GM12878 (cell line): ENCODE results near the gene FAM20B. TPM values are rescaled to one million over a fixed set of nuclear protein-coding genes. Genes with fewer than 3 reads are reported as not detected.

Source experiments
- ATAC-seq: fragments of 200-7000 bp; cut with Tn5 transposase; 3 replicates; pipeline ENCODE4 v1.9.1; 2020; ENCODE audit warnings: mild to moderate bottlenecking, moderate library complexity
- BruUV-seq: library from RNA; stranded (reverse); fragments of 400-500 nt; replicated peaks from 2 replicates; lab custom pipeline; 2021; lab: Mats Ljungman, UMichigan
- CTCF ChIA-PET: fragments of 300-600 bp; sonication (Branson Sonifier 250); formaldehyde crosslinking; extraction: SDS; loops from one replicate; lab custom pipeline; 2021; ENCODE audit warnings: inconsistent platforms; lab: Yijun Ruan, JAX
- POLR2A ChIA-PET: fragments of 350-600 bp; formaldehyde crosslinking; extraction: SDS; loops from one replicate; lab custom pipeline; 2021; ENCODE audit warnings: inconsistent platforms; lab: Charles Lee
- RAD21 ChIA-PET: fragments of 300-600 bp; sonication (Branson Sonifier 250); formaldehyde crosslinking; loops from one replicate; lab custom pipeline; 2023; ENCODE audit warnings: antibody characterized with exemption; ENCODE audit not compliant: unreplicated experiment; lab: Charles Lee
- SMC1A ChIA-PET: fragments of 300-600 bp; sonication (Branson Sonifier 250); formaldehyde crosslinking; loops from one replicate; lab custom pipeline; 2023; ENCODE audit not compliant: unreplicated experiment, uncharacterized antibody; lab: Charles Lee
- DNase-seq: peaks from one replicate; pipeline ENCODE4 v3.0.0-alpha.2; 2011; ENCODE audit warnings: low read depth, low spot score
- FAIRE-seq: peaks from 3 replicates; lab custom pipeline; 2011; peaks lifted over from hg19 to GRCh38; lab: Jason Lieb, UNC
- H2AFZ ChIP-seq: 2 replicates; pipeline ENCODE4 v1.6.0; 2011; ENCODE audit warnings: low read depth, low read length, control low read depth; ENCODE audit not compliant: control insufficient read depth
- H3K27ac ChIP-seq: 2 replicates; pipeline ENCODE4 v1.5.1; 2011; ENCODE audit warnings: control low read depth; ENCODE audit not compliant: control insufficient read depth, insufficient read depth
- H3K27me3 ChIP-seq, 2 experiments: replicated peaks in 1 of 2; 2 replicates each; pipeline versions ENCODE4 v1.6.0 to v1.6.1; 2011; ENCODE audit warnings: low read length in 1 of 2; ENCODE audit not compliant: control insufficient read depth in 2 of 2, insufficient read depth in 2 of 2
- H3K36me3 ChIP-seq, 2 experiments: 2 replicates each; pipeline ENCODE4 v1.5.1; 2011; ENCODE audit warnings: low read length in 1 of 2; ENCODE audit not compliant: control insufficient read depth in 2 of 2, insufficient read depth in 2 of 2
- H3K4me1 ChIP-seq: 2 replicates; pipeline ENCODE4 v1.6.1; 2011; ENCODE audit warnings: mild to moderate bottlenecking, low read length, moderate library complexity, mixed read lengths; ENCODE audit not compliant: control insufficient read depth, insufficient read depth
- H3K4me2 ChIP-seq: 2 replicates; pipeline ENCODE4 v1.6.0; 2011; ENCODE audit warnings: control low read depth; ENCODE audit not compliant: control insufficient read depth, insufficient read depth
- H3K4me3 ChIP-seq: fragments of 200-600 bp; sonication (generic); 2 replicates; pipeline ENCODE4 v1.5.1; 2016
- H3K79me2 ChIP-seq: 2 replicates; pipeline ENCODE4 v1.6.0; 2011; ENCODE audit warnings: low read length; ENCODE audit not compliant: control insufficient read depth, insufficient read depth
- H3K9ac ChIP-seq: 2 replicates; pipeline ENCODE4 v1.8.0; 2011; ENCODE audit warnings: low read length, control low read depth, mixed read lengths; ENCODE audit not compliant: control insufficient read depth, insufficient read depth
- H3K9me3 ChIP-seq: replicated peaks from 3 replicates; pipeline ENCODE4 v1.5.1; 2011; ENCODE audit warnings: mild to moderate bottlenecking, low read length; ENCODE audit not compliant: control insufficient read depth, insufficient read depth
- H4K20me1 ChIP-seq: 2 replicates; pipeline ENCODE4 v1.6.0; 2011; ENCODE audit not compliant: control insufficient read depth, insufficient read depth
- DPF2 ChIP-seq: fragments of 450-650 bp; IDR thresholded peaks from 2 replicates; pipeline ENCODE4 v1.6.1; 2017; ENCODE audit warnings: mild to moderate bottlenecking
- HDGF ChIP-seq: fragments of 450-650 bp; IDR thresholded peaks from 2 replicates; pipeline ENCODE4 v1.6.1; 2016; ENCODE audit warnings: antibody characterized with exemption
- IRF4 ChIP-seq: IDR thresholded peaks from 2 replicates; pipeline ENCODE4 v1.6.1; 2011; ENCODE audit warnings: low read depth, low read length
- MXI1 ChIP-seq: fragments of 150-350 bp; IDR thresholded peaks from 2 replicates; pipeline ENCODE4 v1.6.1; 2011; ENCODE audit warnings: low read depth, mild to moderate bottlenecking, inconsistent platforms, low read length, improper control_type of control experiment
- MYC ChIP-seq: IDR thresholded peaks from 2 replicates; pipeline ENCODE4 v1.6.1; 2011; ENCODE audit warnings: mild to moderate bottlenecking, low read length, moderate library complexity, inconsistent platforms; ENCODE audit not compliant: insufficient read depth, insufficient replicate concordance, insufficient read length, severe bottlenecking
- NFXL1 ChIP-seq: fragments of 450-650 bp; IDR thresholded peaks from 2 replicates; pipeline ENCODE4 v1.6.1; 2017; ENCODE audit warnings: antibody characterized with exemption, mild to moderate bottlenecking, borderline replicate concordance
- RBBP5 ChIP-seq: fragments of 200-600 bp; sonication (generic); conservative IDR thresholded peaks from 2 replicates; pipeline ENCODE4 v1.6.1; 2016
- SIN3A ChIP-seq: IDR thresholded peaks from 2 replicates; pipeline ENCODE4 v1.6.1; 2012; ENCODE audit warnings: low read depth, low read length, improper control_type of control experiment
- SP1 ChIP-seq: IDR thresholded peaks from one replicate; pipeline ENCODE4 v1.6.1; 2011; ENCODE audit warnings: low read depth, low read length
- WGBS: methylation state at CpG from one replicate; pipeline ENCODE4 v1.1.6; 2016; ENCODE audit warnings: low lambda C conversion rate; ENCODE audit not compliant: insufficient replicate concordance, insufficient coverage; ENCODE audit errors: missing lambda C conversion rate; 5-methylcytosine and 5-hydroxymethylcytosine counted together
- in situ Hi-C: fragments of 300-500 bp; cut with MboI; formaldehyde crosslinking; loops from 9 replicates; pipeline ENCODE4 v1.14.3; 2018; ENCODE audit warnings: mixed read lengths
- intact Hi-C: fragments of 100-400 bp; cut with micrococcal nuclease; formaldehyde crosslinking; loops from one replicate; pipeline ENCODE4 v1.14.2; 2022; ENCODE audit not compliant: unreplicated experiment
- polyA plus RNA-seq, 11 experiments: library from polyadenylated mRNA; depleted of rRNA in 4 of 11; unstranded in 6 of 11; stranded (reverse) in 5 of 11; fragments of >200 nt; fragmentation: Nextera tagmentation in 4 of 11; fragmentation: Illumina TruSeq in 1 of 11; extraction: Ambion mirVana in 4 of 11; extraction: Trizol in 1 of 11; gene quantifications; 1 replicate in 1 of 11; 2 replicates in 10 of 11; pipeline versions ENCODE4 v1.2.1 to v1.2.3, GENCODE V29; 2011 to 2016; ENCODE audit warnings: inconsistent platforms in 2 of 11, missing spikeins in 2 of 11, low read depth in 1 of 11
- total RNA-seq, 4 experiments: library from RNA; depleted of rRNA in 3 of 4; stranded (reverse); fragments of >200 nt in 3 of 4; fragmentation: Illumina TruSeq in 1 of 4; extraction: Trizol in 1 of 4; gene quantifications; 2 replicates each; pipeline versions ENCODE4 v1.2.1 to v1.2.3, GENCODE V29; 2013 to 2021
- TF ChIP-seq, protein P1 (sequence below): IDR thresholded peaks from 2 replicates; pipeline ENCODE4 v1.6.1; 2012; ENCODE audit warnings: low read length, inconsistent platforms

FAM20B gene
- total and polyA plus RNA-seq, 10 of the 15 experiments (the other 5 are each of a cell fraction or from before 2014, with no cell fraction given): 2.4 to 25.6 (median 12.8) TPM

DNA sequence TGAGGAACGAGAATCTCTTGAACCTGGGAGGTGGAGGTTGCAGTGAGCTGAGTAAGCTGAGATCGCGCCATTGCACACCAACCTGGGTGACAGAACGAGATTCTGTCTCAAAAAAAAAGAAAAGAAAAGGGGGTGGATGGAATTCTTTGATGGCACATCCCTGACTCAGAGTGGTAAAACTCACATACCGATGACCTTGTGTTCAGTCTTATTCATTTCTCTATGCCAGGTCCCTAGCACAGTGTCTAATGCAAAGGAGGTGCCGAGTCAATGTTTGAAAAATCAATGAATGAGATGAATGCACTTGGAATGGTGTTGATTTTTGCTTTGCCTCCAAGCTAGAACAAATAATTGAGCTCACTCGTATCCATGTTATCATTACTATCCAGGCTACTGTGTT lies 18.5 kb upstream of the FAM20B start:
- Histone ChIP-seq H3K27me3 (no peaks in the 10 kb centered on the region), H3K4me3 (no peak overlapping the region), H2AFZ (no peak overlapping the region), H3K4me1 (no peaks in the 10 kb centered on the region), H3K9me3 (no peaks in the 10 kb centered on the region), H4K20me1 (no peaks in the 10 kb centered on the region), H3K27ac (no peak overlapping the region), H3K9ac (no peak overlapping the region), H3K4me2 (no peak overlapping the region), H3K36me3 (no peaks in the 10 kb centered on the region), H3K79me2 (no peaks in the 10 kb centered on the region)
- WGBS: 34% methylated on average over 7 of the region's 7 CpGs
- CTCF ChIA-PET: interaction anchor here (1.2 to 2.9 kb wide), 5 partner anchors 11 to 474 kb away, joined by 3 to 9 read pairs (median 4); no protein-coding TSS in a partner anchor
- RAD21 ChIA-PET: no interaction called here
- FAIRE-seq (no peak), ATAC-seq (no peak), DNase-seq (no peak)
- in situ Hi-C loops: no loop called here
- intact Hi-C loops: no loop called here
- SMC1A ChIA-PET: interaction anchor here (0.7 to 1.4 kb wide), 3 partner anchors 9 to 31 kb away, joined by 3 to 4 read pairs (median 3); no protein-coding TSS in a partner anchor
- BruUV-seq: no TSS peak
- TF ChIP-seq MXI1: no peak
- no peak for TF ChIP-seq NFXL1
- no peak for TF ChIP-seq SP1
- TF ChIP-seq RBBP5: no peak
- TF ChIP-seq, protein P1, sequence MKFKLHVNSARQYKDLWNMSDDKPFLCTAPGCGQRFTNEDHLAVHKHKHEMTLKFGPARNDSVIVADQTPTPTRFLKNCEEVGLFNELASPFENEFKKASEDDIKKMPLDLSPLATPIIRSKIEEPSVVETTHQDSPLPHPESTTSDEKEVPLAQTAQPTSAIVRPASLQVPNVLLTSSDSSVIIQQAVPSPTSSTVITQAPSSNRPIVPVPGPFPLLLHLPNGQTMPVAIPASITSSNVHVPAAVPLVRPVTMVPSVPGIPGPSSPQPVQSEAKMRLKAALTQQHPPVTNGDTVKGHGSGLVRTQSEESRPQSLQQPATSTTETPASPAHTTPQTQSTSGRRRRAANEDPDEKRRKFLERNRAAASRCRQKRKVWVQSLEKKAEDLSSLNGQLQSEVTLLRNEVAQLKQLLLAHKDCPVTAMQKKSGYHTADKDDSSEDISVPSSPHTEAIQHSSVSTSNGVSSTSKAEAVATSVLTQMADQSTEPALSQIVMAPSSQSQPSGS: no peak
- no peak for TF ChIP-seq DPF2
- no peak for TF ChIP-seq MYC
- no peak for TF ChIP-seq SIN3A
- no peak for TF ChIP-seq HDGF
- TF ChIP-seq IRF4: no peak
- POLR2A ChIA-PET: interaction anchor here (0.6 kb wide), 1 partner anchor 342 kb away, joined by 5 read pairs; no protein-coding TSS in a partner anchor
